Spleen (tissue), 7 donors: ENCODE results near the gene AGT.

Experiments
- CTCF ChIP-seq, 11 experiments: fragments of 200-600 bp in 7 of 11; fragments of 450-650 bp in 4 of 11; sonication (generic) in 4 of 11; IDR thresholded peaks in 8 of 11; conservative IDR thresholded peaks in 3 of 11; 1 replicate in 7 of 11; 2 replicates in 4 of 11; pipeline versions ENCODE4 v1.4.0 to v1.8.0; 2016 to 2021; ENCODE audit warnings: antibody characterized with exemption in 11 of 11, inconsistent platforms in 4 of 11, mild to moderate bottlenecking in 1 of 11
- POLR2A ChIP-seq, 3 donors: fragments of 450-650 bp; IDR thresholded peaks; one replicate each; pipeline ENCODE4 v1.5.1; 2017; ENCODE audit warnings: antibody characterized with exemption in 3 of 3, mild to moderate bottlenecking in 1 of 3
- POLR2AphosphoS5 ChIP-seq, 3 donors: sonication (generic); formaldehyde crosslinking; IDR thresholded peaks; one replicate each; pipeline ENCODE4 v1.5.1; 2017; ENCODE audit warnings: antibody characterized with exemption in 3 of 3
- donor health status: DM: no; HTN: no; CAD: no; lungs with moderate emphysema.
- donor health status: DM: no; HTN: no; CAD: no.
- donor health status: DM: no; HTN: no; CAD: no.

- TF ChIP-seq CTCF (IDR thresholded peaks at IDR 0.05 in 8 of 11, conservative IDR thresholded peaks at IDR 0.05 in 3 of 11) (no peak), POLR2A (IDR thresholded peaks at IDR 0.05) (no peak), POLR2AphosphoS5 (IDR thresholded peaks at IDR 0.05) (no peak)
Observed at GRCh38 chr1:230730977-230731376, 17.1 kb upstream of the AGT start.
